GM20000 (cell line): ENCODE results near the gene CFI.
A peak's percentile ranks its signal among the peaks of the same experiment; 100 is the strongest.

ENCODE experiments used
- DNase-seq: peaks from one replicate; pipeline ENCODE4 v3.0.0; 2012; ENCODE audit warnings: low spot score
- CTCF ChIP-seq: IDR thresholded peaks from 2 replicates; pipeline ENCODE4 v1.5.1; 2012; ENCODE audit warnings: mild to moderate bottlenecking, control low read depth; ENCODE audit errors: extremely low read depth, missing control alignments

CFI gene

GRCh38 chr4:109721033-109721432 lies 80.8 kb downstream of the CFI start:
- no peak for TF ChIP-seq CTCF
- DNase-seq, result no peak

GRCh38 chr4:109719604-109720003 lies 82.2 kb downstream of the CFI start:
- TF ChIP-seq CTCF, result no peak
- no peak for DNase-seq

DNA sequence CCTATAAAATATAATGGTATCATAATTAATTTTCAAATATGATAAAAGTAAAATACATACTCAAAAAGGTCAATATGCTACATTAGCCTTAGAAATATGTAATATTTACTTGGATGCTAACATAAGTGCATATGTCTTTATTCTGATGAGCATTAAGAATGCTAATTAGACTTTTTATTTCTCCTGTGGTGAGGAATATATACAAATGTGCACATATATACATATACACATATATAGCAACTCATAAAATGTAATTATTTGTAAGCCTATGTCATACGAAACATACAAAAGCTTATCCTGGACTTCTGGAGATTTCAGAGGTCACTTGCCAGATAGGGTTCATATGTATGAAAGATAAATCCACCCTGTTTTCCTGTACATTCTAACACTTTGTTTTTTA lies 83.0 kb downstream of the CFI start:
- TF ChIP-seq CTCF, result no peak
- no peak for DNase-seq

GRCh38 chr4:109713500-109713899 lies 88.3 kb downstream of the CFI start:
- no peak for TF ChIP-seq CTCF
- DNase-seq, result no peak

DNA sequence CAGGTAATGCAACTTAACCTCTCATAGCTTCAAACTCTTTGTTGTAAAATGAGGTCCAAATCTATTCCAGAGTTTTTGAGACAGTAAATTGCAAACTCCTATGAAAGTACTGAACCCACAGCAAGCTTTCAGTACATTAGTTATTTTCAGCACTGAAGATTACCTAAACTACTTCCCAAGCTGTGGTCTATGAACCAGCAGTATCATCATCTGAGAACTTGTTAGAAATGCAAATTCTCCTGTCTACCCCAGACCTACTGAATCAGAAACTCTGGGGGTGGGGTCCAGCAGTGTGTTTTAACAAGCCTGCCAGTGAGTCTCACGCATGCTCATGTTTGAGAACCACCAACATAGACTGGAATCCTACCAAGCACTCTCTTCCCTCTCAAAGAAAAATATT lies 92.8 kb downstream of the CFI start:
- no peak for TF ChIP-seq CTCF
- peak; percentile 26 for DNase-seq

DNA sequence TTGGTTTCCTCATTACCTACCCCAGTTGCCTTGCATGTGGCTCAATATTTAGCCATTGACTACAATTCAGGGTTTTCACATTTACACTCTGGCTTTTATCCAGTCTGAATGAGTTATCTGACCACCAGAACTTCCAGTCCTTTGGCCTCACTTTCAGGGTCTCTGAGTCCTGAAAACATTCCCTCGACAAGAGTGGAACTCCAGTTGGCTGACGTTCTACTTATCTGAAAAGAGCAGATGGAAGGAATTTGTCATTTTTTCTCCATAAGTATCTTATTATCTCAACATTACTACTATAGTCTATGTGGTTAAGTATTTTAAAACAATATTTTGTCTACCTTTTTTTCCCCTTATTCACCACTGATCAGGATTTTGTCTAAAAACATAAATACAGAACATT lies 93.4 kb downstream of the CFI start:
- TF ChIP-seq CTCF, result no peak
- no peak for DNase-seq

GRCh38 chr4:109703664-109704361 lies 98.0 kb downstream of the CFI start:
- no peak for DNase-seq
- TF ChIP-seq CTCF, result no peak
